Colonic mucosa (tissue), 4 donors: ENCODE measurements around the gene ELAVL2. TPM values are rescaled to one million over a fixed set of nuclear protein-coding genes. Genes with fewer than 3 reads are reported as not detected.

ENCODE experiments used
- DNase-seq: peaks from one replicate; pipeline ENCODE4 v3.0.0-alpha.2; 2020
- H3K27ac ChIP-seq: fragments of 200-600 bp; one replicate; pipeline ENCODE4 v1.8.0; 2021
- H3K27me3 ChIP-seq: fragments of 200-600 bp; one replicate; pipeline ENCODE4 v1.8.0; 2021
- H3K36me3 ChIP-seq: fragments of 200-600 bp; one replicate; pipeline ENCODE4 v1.8.0; 2021
- H3K4me1 ChIP-seq: fragments of 200-600 bp; one replicate; pipeline ENCODE4 v1.8.0; 2021; ENCODE audit warnings: mild to moderate bottlenecking
- H3K4me3 ChIP-seq: fragments of 200-600 bp; one replicate; pipeline ENCODE4 v1.8.0; 2021
- H3K9ac ChIP-seq, 2 donors: one replicate each; pipeline ENCODE4 v1.7.0; 2013; ENCODE audit warnings: control low read depth in 2 of 2, low read depth in 2 of 2, low read length in 2 of 2
- H3K9me3 ChIP-seq: fragments of 200-600 bp; one replicate; pipeline ENCODE4 v1.8.0; 2021
- CTCF ChIP-seq: fragments of 200-600 bp; IDR thresholded peaks from one replicate; pipeline ENCODE4 v1.8.0; 2022; ENCODE audit warnings: antibody characterized with exemption, mild to moderate bottlenecking
- intact Hi-C: fragments of 100-400 bp; cut with DNase I; formaldehyde crosslinking; loops from one replicate; pipeline ENCODE4 v1.14.1; 2022
- total RNA-seq, 2 donors: library from RNA; stranded (reverse); fragmentation: NEBNext Ultra II Directional in 1 of 2; extraction: Animal tissue kit (Norgen Biotek cat#: 25700) in 1 of 2; gene quantifications; one replicate each; pipeline ENCODE4 v1.2.1, GENCODE V29; 2021
- donor health status: healthy.
- donor health status: DM: no; HTN: no; CAD: no.
- donor health status: DM: no; HTN: no; CAD: no.

Gene ELAVL2
- total RNA-seq, 2 donors from 2014 or later, result 0.24 to 0.30 TPM

DNA sequence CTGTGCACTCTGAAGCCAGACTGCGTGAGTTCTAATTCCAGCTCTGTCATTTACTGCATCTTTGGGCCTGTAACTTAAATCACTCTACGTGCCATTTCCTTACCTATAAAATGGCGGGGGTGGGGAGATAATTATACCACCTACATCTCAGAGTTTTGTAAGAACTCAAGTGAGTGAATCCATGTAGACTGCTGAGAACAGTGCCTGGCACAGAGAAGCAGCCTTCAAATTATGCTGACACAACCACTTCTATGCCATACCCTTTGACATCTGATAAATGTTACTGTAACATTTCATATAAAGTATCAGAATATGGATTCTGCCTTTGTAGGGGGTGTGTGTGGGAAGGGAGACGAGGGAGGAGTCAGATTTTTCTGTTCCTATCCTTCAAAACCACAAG is 27.7 kb downstream of the ELAVL2 start:
- intact Hi-C loops, result no loop called here
- no peaks in the 10 kb centered on the region for H3K36me3 ChIP-seq

GRCh38 chr9:23796209-23796608 is 29.8 kb downstream of the ELAVL2 start:
- no peak for TF ChIP-seq CTCF
- DNase-seq, result no peak
- Histone ChIP-seq H3K9me3 (no peaks in the 10 kb centered on the region), H3K4me1 (no peaks in the 10 kb centered on the region), H3K9ac (no peak overlapping the region), H3K4me3 (no peak overlapping the region), H3K27ac (no peak overlapping the region), H3K36me3 (no peaks in the 10 kb centered on the region), H3K27me3 (no peaks in the 10 kb centered on the region)
- intact Hi-C loops, result no loop called here

More for the DNA sequence above, 27.7 kb downstream of the ELAVL2 start:
- Histone ChIP-seq H3K4me3 (no peak overlapping the region), H3K27ac (no peak overlapping the region), H3K9me3 (no peaks in the 10 kb centered on the region), H3K9ac (no peak overlapping the region), H3K4me1 (no peaks in the 10 kb centered on the region), H3K27me3 (no peaks in the 10 kb centered on the region)
- TF ChIP-seq CTCF, result no peak
- no peak for DNase-seq

GRCh38 chr9:23790351-23791260 is 35.4 kb downstream of the ELAVL2 start:
- H3K36me3 ChIP-seq, result no peaks in the 10 kb centered on the region
- no peak overlapping the region for H3K4me3 ChIP-seq
- no peak overlapping the region for H3K27ac ChIP-seq
- no peak for DNase-seq
- H3K9ac ChIP-seq, result no peak overlapping the region
- intact Hi-C loops, result no loop called here
- TF ChIP-seq CTCF, result no peak
- H3K4me1 ChIP-seq, result no peaks in the 10 kb centered on the region
- H3K9me3 ChIP-seq, result no peaks in the 10 kb centered on the region
- H3K27me3 ChIP-seq, result no peaks in the 10 kb centered on the region

DNA sequence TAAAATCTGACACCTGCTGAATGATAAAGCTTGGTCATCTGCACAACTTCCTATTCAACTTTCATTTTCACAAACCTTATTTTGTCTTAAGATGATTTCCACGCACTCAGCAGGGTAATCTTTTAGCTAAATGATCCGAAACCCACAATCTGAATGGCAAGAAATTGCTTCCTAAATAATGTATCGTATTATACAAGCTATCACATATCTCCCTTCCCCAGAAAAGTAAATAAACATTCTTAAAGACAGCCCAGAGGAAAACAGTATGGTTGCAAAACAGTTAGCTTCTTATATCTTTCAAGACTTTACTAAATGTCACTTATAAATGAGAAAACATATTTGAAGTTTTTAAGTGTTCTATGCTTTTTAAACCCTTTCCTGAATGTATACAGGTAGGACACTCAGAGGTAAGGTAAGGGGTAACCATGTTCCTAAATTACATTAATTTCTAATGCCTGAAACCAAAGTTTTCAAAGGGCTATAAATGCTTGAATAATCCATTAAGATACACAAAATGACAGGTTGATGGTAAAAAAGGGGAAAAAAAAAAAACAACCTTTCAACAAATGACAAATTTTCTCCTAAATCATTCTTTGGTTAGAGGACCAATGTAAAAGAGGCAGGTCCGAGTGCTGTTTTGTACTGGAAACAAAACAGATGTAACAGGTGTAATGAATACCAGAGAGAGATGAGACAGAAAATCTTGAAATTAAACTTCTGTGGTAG is 36.3 kb downstream of the ELAVL2 start:
- Histone ChIP-seq H3K36me3 (no peaks in the 10 kb centered on the region), H3K9me3 (no peaks in the 10 kb centered on the region), H3K4me1 (no peaks in the 10 kb centered on the region), H3K4me3 (no peak overlapping the region), H3K9ac (no peak overlapping the region), H3K27ac (no peak overlapping the region), H3K27me3 (no peaks in the 10 kb centered on the region)
- no peak for TF ChIP-seq CTCF
- no peak for DNase-seq
- intact Hi-C loops, result no loop called here

DNA sequence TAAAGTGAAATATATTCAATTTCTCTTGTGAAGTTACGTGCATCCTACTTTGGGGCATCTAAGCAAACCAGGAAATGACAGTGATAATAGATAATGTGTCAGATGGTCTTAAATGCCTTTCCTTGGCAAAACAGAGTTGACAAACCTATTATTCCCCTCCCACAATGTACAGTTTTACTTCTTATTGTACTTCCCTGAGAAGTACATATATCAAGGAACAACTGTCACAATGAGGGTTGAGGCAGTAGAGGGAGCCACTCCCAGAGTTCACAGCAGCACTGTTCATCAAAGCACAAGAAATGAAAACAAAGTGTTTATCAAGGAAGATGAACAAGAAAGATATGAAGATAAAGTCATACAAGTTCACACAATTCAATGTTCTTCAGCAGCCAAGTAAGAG is 41.1 kb downstream of the ELAVL2 start:
- no peak overlapping the region for H3K4me3 ChIP-seq
- H3K27me3 ChIP-seq, result no peaks in the 10 kb centered on the region
- H3K4me1 ChIP-seq, result no peaks in the 10 kb centered on the region
- TF ChIP-seq CTCF, result no peak
- H3K9ac ChIP-seq, result no peak overlapping the region
- H3K36me3 ChIP-seq, result no peaks in the 10 kb centered on the region
- no peak overlapping the region for H3K27ac ChIP-seq
- intact Hi-C loops, result no loop called here
- H3K9me3 ChIP-seq, result no peaks in the 10 kb centered on the region
- DNase-seq, result no peak
